Fibroblast of villous mesenchyme (primary cell): Measurements from ENCODE around the gene MYDGF. TPM values are rescaled to one million over a fixed set of nuclear protein-coding genes. Genes with fewer than 3 reads are reported as not detected.

ENCODE experiments used
- DNase-seq: peaks from one replicate; pipeline ENCODE4 v3.0.0-alpha.2; 2010; ENCODE audit warnings: low read depth
- H3K4me3 ChIP-seq: 2 replicates; pipeline ENCODE4 v1.5.1; 2011; ENCODE audit warnings: low read depth, mild to moderate bottlenecking, low read length
- CTCF ChIP-seq: IDR thresholded peaks from 2 replicates; pipeline ENCODE4 v1.5.1; 2012; ENCODE audit warnings: low read depth, mild to moderate bottlenecking, low read length; ENCODE audit not compliant: insufficient read depth
- total RNA-seq: library from RNA; depleted of rRNA; stranded (reverse); fragments of >200 nt; gene quantifications from 2 replicates; pipeline ENCODE4 v1.2.3, GENCODE V29; 2012

The MYDGF gene
- total RNA-seq, 1 donor: 179 TPM

GRCh38 chr19:4664642-4665041, 5.5 kb downstream of the MYDGF start:
- DNase-seq: no peak
- no peak for TF ChIP-seq CTCF
- H3K4me3 ChIP-seq: no peak overlapping the region

- TF ChIP-seq CTCF: no peak
Observed at GRCh38 chr19:4662812-4663211, 7.3 kb downstream of the MYDGF start.

GRCh38 chr19:4662020-4662695, 8.0 kb downstream of the MYDGF start:
- no peak for TF ChIP-seq CTCF
- H3K4me3 ChIP-seq: no peak overlapping the region
- no peak for DNase-seq

More at GRCh38 chr19:4662812-4663211, 7.3 kb downstream of the MYDGF start:
- H3K4me3 ChIP-seq: no peak overlapping the region
- no peak for DNase-seq

- TF ChIP-seq CTCF: no peak
- no peak overlapping the region for H3K4me3 ChIP-seq
- DNase-seq: no peak
Observed at GRCh38 chr19:4660993-4661392, 9.1 kb downstream of the MYDGF start.

- peak; percentile 27 for TF ChIP-seq CTCF
- H3K4me3 ChIP-seq: no peak overlapping the region
- DNase-seq: no peak
Observed at GRCh38 chr19:4660181-4660791, 9.9 kb downstream of the MYDGF start.

GRCh38 chr19:4657835-4658234, 12.3 kb downstream of the MYDGF start:
- no peak for TF ChIP-seq CTCF
- no peak for DNase-seq
- H3K4me3 ChIP-seq: no peak overlapping the region

- TF ChIP-seq CTCF: no peak
- no peak overlapping the region for H3K4me3 ChIP-seq
- no peak for DNase-seq
Observed at GRCh38 chr19:4657262-4657661, 12.9 kb downstream of the MYDGF start.
